GM18873 (cell line): ENCODE data around the gene ABHD6.
"Not testable (repeated sequence)": the region's sequence is repeated elsewhere in the genome, so short reads cannot be mapped to it uniquely, and the experiment has no call there.

Experiments used
- ATAC-seq: cut with Tn5 transposase; IDR thresholded peaks from one replicate; pipeline ENCODE4 v1.9.1; 2021; ENCODE audit warnings: mild to moderate bottlenecking, moderate library complexity, moderate number of reproducible peaks; ENCODE audit not compliant: unreplicated experiment, low FRiP score

The ABHD6 gene

GRCh38 chr3:58207954-58208353 lies 29.6 kb upstream of the ABHD6 start:
- ATAC-seq, result no peak

GRCh38 chr3:58209933-58210332 lies 27.7 kb upstream of the ABHD6 start:
- ATAC-seq, result no peak

- no peak for ATAC-seq
Observed at GRCh38 chr3:58210761-58211460, 26.7 kb upstream of the ABHD6 start, which contains the start of gene DNASE1L3. Gene DNASE1L3, minus strand, starts transcription at chr3:58210972. Its CDS starts 66 bp downstream, at chr3:58210906.

- peak; percentile 64 for ATAC-seq
Observed at GRCh38 chr3:58214484-58215316, 22.9 kb upstream of the ABHD6 start.

- ATAC-seq, result no peak
Observed at GRCh38 chr3:58215317-58216025, 22.1 kb upstream of the ABHD6 start.

- ATAC-seq, result no peak
Observed at GRCh38 chr3:58216496-58217195, 20.9 kb upstream of the ABHD6 start.

GRCh38 chr3:58217209-58217811 lies 20.3 kb upstream of the ABHD6 start:
- peak; percentile 36 for ATAC-seq

- no peak for ATAC-seq
Observed at GRCh38 chr3:58218904-58219303, 18.7 kb upstream of the ABHD6 start.

GRCh38 chr3:58222161-58222724 lies 15.3 kb upstream of the ABHD6 start:
- no peak for ATAC-seq

GRCh38 chr3:58223855-58224254 lies 13.7 kb upstream of the ABHD6 start:
- no peak for ATAC-seq

- not testable (repeated sequence) for ATAC-seq
Observed at GRCh38 chr3:58227933-58228332, 9.7 kb upstream of the ABHD6 start.

- no peak for ATAC-seq
Observed at GRCh38 chr3:58230876-58231552, 6.6 kb upstream of the ABHD6 start.

- no peak for ATAC-seq
Observed at GRCh38 chr3:58231666-58232065, 5.9 kb upstream of the ABHD6 start.

GRCh38 chr3:58234516-58234931 lies 3.1 kb upstream of the ABHD6 start:
- ATAC-seq, result no peak

- ATAC-seq, result no peak
Observed at GRCh38 chr3:58235970-58236369, 1.6 kb upstream of the ABHD6 start.

- ATAC-seq, result peak; percentile 10
Observed at GRCh38 chr3:58236527-58237237, 910 bp upstream of the ABHD6 start.

GRCh38 chr3:58237941-58238681 lies 519 bp downstream of the ABHD6 start:
- no peak for ATAC-seq

GRCh38 chr3:58238830-58239229 lies 1.2 kb downstream of the ABHD6 start:
- no peak for ATAC-seq
